ELF-1 (cell line): ENCODE results near the gene MKLN1.
"Not testable (repeated sequence)": the region's sequence is repeated elsewhere in the genome, so short reads cannot be mapped to it uniquely, and the experiment has no call there.

Experiments used
- DNase-seq: peaks from one replicate; pipeline ENCODE4 v3.0.0-alpha.2; 2016; ENCODE audit warnings: low read depth, low spot score

Gene MKLN1

GRCh38 chr7:131462715-131463114, 135.0 kb downstream of the MKLN1 start:
- DNase-seq: not testable (repeated sequence)

- DNase-seq: no peak
These were observed 139.2 kb downstream of the MKLN1 start for GRCh38 chr7:131466735-131467365.

GRCh38 chr7:131467788-131468187, 140.1 kb downstream of the MKLN1 start:
- no peak for DNase-seq

- no peak for DNase-seq
These were observed 143.8 kb downstream of the MKLN1 start for GRCh38 chr7:131471250-131472004.

GRCh38 chr7:131476740-131477139, 149.1 kb downstream of the MKLN1 start:
- no peak for DNase-seq

GRCh38 chr7:131480384-131481315, 153.0 kb downstream of the MKLN1 start:
- no peak for DNase-seq

GRCh38 chr7:131482800-131483199, 155.1 kb downstream of the MKLN1 start:
- no peak for DNase-seq

- DNase-seq: no peak
These were observed 155.9 kb downstream of the MKLN1 start for GRCh38 chr7:131483586-131483985.

- DNase-seq: no peak
These were observed 158.7 kb downstream of the MKLN1 start for GRCh38 chr7:131486346-131486745.

GRCh38 chr7:131487217-131487616, 159.5 kb downstream of the MKLN1 start:
- DNase-seq: no peak

GRCh38 chr7:131488361-131488760, 160.7 kb downstream of the MKLN1 start:
- no peak for DNase-seq

GRCh38 chr7:131489196-131489595, 161.5 kb downstream of the MKLN1 start:
- DNase-seq: no peak

GRCh38 chr7:131489881-131490280, 162.2 kb downstream of the MKLN1 start:
- no peak for DNase-seq

GRCh38 chr7:131493081-131493480, 165.4 kb downstream of the MKLN1 start:
- DNase-seq: no peak

GRCh38 chr7:131493581-131493980, 165.9 kb downstream of the MKLN1 start:
- DNase-seq: no peak

GRCh38 chr7:131494182-131494581, 166.5 kb downstream of the MKLN1 start:
- no peak for DNase-seq

- DNase-seq: no peak
These were observed 168.2 kb downstream of the MKLN1 start for GRCh38 chr7:131495669-131496498.

GRCh38 chr7:131497454-131497853, 169.8 kb downstream of the MKLN1 start:
- DNase-seq: no peak

GRCh38 chr7:131498237-131498885, 170.7 kb downstream of the MKLN1 start:
- no peak for DNase-seq

- no peak for DNase-seq
These were observed 172.1 kb downstream of the MKLN1 start for GRCh38 chr7:131499801-131500200.

- DNase-seq: no peak
These were observed 172.7 kb downstream of the MKLN1 start for GRCh38 chr7:131500357-131500756.
